Upper lobe of left lung (tissue), 6 donors: ENCODE results near the gene RAPGEF5. TPM values are rescaled to one million over a fixed set of nuclear protein-coding genes. Genes with fewer than 3 reads are reported as not detected.

ENCODE experiments used
- ATAC-seq, 2 donors: fragments of 200-7000 bp; cut with Tn5 transposase; one replicate each; pipeline ENCODE4 v1.9.1; 2022; ENCODE audit warnings: mild to moderate bottlenecking in 2 of 2, moderate library complexity in 2 of 2; ENCODE audit not compliant: low FRiP score in 2 of 2
- DNase-seq, 2 donors: peaks; one replicate each; pipeline ENCODE4 v3.0.0-alpha.2; 2019 to 2020
- H3K27ac ChIP-seq, 4 donors: fragments of 200-600 bp; sonication (generic); one replicate each; pipeline ENCODE4 v1.5.1; 2016 to 2019
- H3K27me3 ChIP-seq, 4 donors: fragments of 200-600 bp; sonication (generic); one replicate each; pipeline ENCODE4 v1.5.1; 2017 to 2019
- H3K36me3 ChIP-seq, 4 donors: fragments of 200-600 bp; sonication (generic); one replicate each; pipeline ENCODE4 v1.5.1; 2016 to 2019
- H3K4me1 ChIP-seq, 4 donors: fragments of 200-600 bp; sonication (generic); one replicate each; pipeline ENCODE4 v1.5.1; 2018 to 2019
- H3K4me3 ChIP-seq, 4 donors: fragments of 200-600 bp; sonication (generic); one replicate each; pipeline ENCODE4 v1.5.1; 2017 to 2019; ENCODE audit warnings: mild to moderate bottlenecking in 2 of 4, moderate library complexity in 1 of 4
- H3K9me3 ChIP-seq, 4 donors: fragments of 200-600 bp; sonication (generic); one replicate each; pipeline ENCODE4 v1.5.1; 2018 to 2019
- EP300 ChIP-seq, 4 donors: sonication (generic); formaldehyde crosslinking; IDR thresholded peaks; one replicate each; pipeline ENCODE4 v1.5.1; 2017; ENCODE audit warnings: antibody characterized with exemption in 4 of 4, control low read depth in 2 of 4
- POLR2A ChIP-seq, 4 donors: fragments of 450-650 bp; IDR thresholded peaks; one replicate each; pipeline ENCODE4 v1.5.1; 2016 to 2017; ENCODE audit warnings: antibody characterized with exemption in 4 of 4, mild to moderate bottlenecking in 2 of 4
- POLR2AphosphoS5 ChIP-seq, 2 donors: sonication (generic); formaldehyde crosslinking; IDR thresholded peaks; one replicate each; pipeline ENCODE4 v1.5.1; 2017; ENCODE audit warnings: antibody characterized with exemption in 2 of 2
- WGBS, 2 donors: methylation state at CpG; one replicate each; pipeline ENCODE4 v1.1.5; 2017 to 2018; 5-methylcytosine and 5-hydroxymethylcytosine counted together
- total RNA-seq, 6 donors: library from RNA; depleted of rRNA in 4 of 6; stranded (reverse); fragments of >200 nt in 4 of 6; gene quantifications; one replicate each; pipeline versions ENCODE4 v1.1.0 to v1.2.1, GENCODE V29; 2016 to 2021
- TF ChIP-seq, protein P1 (sequence below), 6 experiments: fragments of 450-650 bp in 4 of 6; fragments of 200-600 bp in 2 of 6; sonication (generic) in 2 of 6; IDR thresholded peaks; one replicate each; pipeline ENCODE4 v1.5.1; 2016 to 2019; ENCODE audit warnings: antibody characterized with exemption in 6 of 6
- donor health status: DM: no; HTN: no; CAD: no; lungs with moderate emphysema.
- donor health status: DM: no; HTN: yes; CAD: no; lungs with severe emphysema.

The RAPGEF5 gene
- total RNA-seq, 6 donors from 2014 or later = 68.1 to 206 (median 101) TPM

DNA sequence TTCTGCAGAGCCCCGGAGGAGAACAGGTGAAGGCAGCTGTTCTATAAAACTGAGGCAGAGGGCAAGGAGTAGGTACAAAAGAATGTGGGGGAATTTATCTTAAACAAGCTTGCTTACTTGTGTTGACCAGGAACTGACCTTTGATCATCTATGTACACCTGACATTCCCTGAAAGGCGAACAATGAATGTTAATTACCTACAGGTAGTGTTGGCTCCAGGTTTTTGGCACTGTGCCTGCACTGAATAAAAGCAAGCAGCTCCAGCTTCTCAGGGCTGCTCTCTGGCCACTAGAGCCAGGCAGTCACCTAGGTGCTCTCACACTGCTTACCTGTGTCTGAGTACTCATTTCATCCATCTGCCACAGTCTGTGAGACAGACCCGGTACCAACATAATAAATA is 87.0 kb downstream of the RAPGEF5 start:
- no peaks in the 10 kb centered on the region for H3K4me1 ChIP-seq
- WGBS, 2 donors = 91 to 92% methylated on average over 3 of the region's 3 CpGs
- no peaks in the 10 kb centered on the region for H3K9me3 ChIP-seq
- ATAC-seq = no peak
- no peak for DNase-seq
- H3K36me3 ChIP-seq = no peaks in the 10 kb centered on the region
- no peak for TF ChIP-seq POLR2AphosphoS5 (IDR thresholded peaks at IDR 0.05)
- TF ChIP-seq EP300 (IDR thresholded peaks at IDR 0.05) = no peak
- TF ChIP-seq, protein P1, sequence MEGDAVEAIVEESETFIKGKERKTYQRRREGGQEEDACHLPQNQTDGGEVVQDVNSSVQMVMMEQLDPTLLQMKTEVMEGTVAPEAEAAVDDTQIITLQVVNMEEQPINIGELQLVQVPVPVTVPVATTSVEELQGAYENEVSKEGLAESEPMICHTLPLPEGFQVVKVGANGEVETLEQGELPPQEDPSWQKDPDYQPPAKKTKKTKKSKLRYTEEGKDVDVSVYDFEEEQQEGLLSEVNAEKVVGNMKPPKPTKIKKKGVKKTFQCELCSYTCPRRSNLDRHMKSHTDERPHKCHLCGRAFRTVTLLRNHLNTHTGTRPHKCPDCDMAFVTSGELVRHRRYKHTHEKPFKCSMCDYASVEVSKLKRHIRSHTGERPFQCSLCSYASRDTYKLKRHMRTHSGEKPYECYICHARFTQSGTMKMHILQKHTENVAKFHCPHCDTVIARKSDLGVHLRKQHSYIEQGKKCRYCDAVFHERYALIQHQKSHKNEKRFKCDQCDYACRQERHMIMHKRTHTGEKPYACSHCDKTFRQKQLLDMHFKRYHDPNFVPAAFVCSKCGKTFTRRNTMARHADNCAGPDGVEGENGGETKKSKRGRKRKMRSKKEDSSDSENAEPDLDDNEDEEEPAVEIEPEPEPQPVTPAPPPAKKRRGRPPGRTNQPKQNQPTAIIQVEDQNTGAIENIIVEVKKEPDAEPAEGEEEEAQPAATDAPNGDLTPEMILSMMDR (IDR thresholded peaks at IDR 0.05) = no peak
- TF ChIP-seq POLR2A (IDR thresholded peaks at IDR 0.05) = no peak
- no peak overlapping the region for H3K27ac ChIP-seq
- no peaks in the 10 kb centered on the region for H3K27me3 ChIP-seq
- H3K4me3 ChIP-seq = no peak overlapping the region

DNA sequence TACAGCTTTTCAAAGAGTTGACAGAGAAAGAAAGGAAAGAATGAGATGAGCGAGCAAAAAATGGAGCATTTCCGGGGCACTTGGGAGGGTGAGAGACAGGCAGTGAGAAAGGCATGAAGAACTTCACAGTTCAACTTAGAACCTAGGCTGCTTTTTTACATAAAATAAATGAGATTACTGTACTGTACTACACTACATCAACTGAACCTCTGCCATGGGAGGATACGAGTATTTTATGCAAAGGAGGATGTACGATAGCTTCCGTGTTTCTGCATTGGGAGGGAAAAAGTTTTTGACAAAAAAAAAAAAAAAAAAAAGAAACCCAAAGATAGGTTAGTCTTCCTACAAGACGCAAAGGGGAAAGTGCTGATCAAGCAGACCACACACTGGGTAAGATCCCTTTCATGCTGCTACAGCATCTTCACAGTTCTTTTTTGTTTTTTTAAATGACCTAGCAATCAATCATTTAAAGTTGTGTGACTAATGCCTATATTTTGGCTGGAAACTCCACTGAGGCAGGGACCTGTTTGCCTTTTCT is 88.0 kb downstream of the RAPGEF5 start:
- no peaks in the 10 kb centered on the region for H3K9me3 ChIP-seq
- 79 to 87% methylated on average over 6 of the region's 6 CpGs for WGBS, 2 donors
- ATAC-seq = no peak
- H3K27me3 ChIP-seq = no peaks in the 10 kb centered on the region
- DNase-seq = no peak
- no peak overlapping the region for H3K27ac ChIP-seq
- H3K4me1 ChIP-seq = no peaks in the 10 kb centered on the region
- H3K4me3 ChIP-seq = no peak overlapping the region
- H3K36me3 ChIP-seq = no peaks in the 10 kb centered on the region
- TF ChIP-seq, protein P1 (IDR thresholded peaks at IDR 0.05) = no peak
- TF ChIP-seq POLR2A (IDR thresholded peaks at IDR 0.05) = no peak
- TF ChIP-seq EP300 (IDR thresholded peaks at IDR 0.05) = no peak
- TF ChIP-seq POLR2AphosphoS5 (IDR thresholded peaks at IDR 0.05) = no peak

GRCh38 chr7:22267930-22268615 is 88.9 kb downstream of the RAPGEF5 start:
- DNase-seq = no peak
- Histone ChIP-seq H3K4me3 (no peak overlapping the region), H3K27me3 (no peaks in the 10 kb centered on the region), H3K27ac (no peak overlapping the region), H3K4me1 (no peaks in the 10 kb centered on the region), H3K36me3 (no peaks in the 10 kb centered on the region), H3K9me3 (no peaks in the 10 kb centered on the region)
- WGBS, 2 donors = 72 to 73% methylated on average over 4 of the region's 4 CpGs
- TF ChIP-seq POLR2A (IDR thresholded peaks at IDR 0.05) (no peak), EP300 (IDR thresholded peaks at IDR 0.05) (no peak), POLR2AphosphoS5 (IDR thresholded peaks at IDR 0.05) (no peak)
- TF ChIP-seq, protein P1 (IDR thresholded peaks at IDR 0.05) = no peak
- no peak for ATAC-seq

GRCh38 chr7:22262538-22262937 is 94.4 kb downstream of the RAPGEF5 start:
- 89 to 91% methylated on average over 4 of the region's 4 CpGs for WGBS, 2 donors
- TF ChIP-seq EP300 (IDR thresholded peaks at IDR 0.05) = no peak
- TF ChIP-seq POLR2AphosphoS5 (IDR thresholded peaks at IDR 0.05) = no peak
- TF ChIP-seq, protein P1 (IDR thresholded peaks at IDR 0.05) = no peak
- no peak for TF ChIP-seq POLR2A (IDR thresholded peaks at IDR 0.05)
- DNase-seq = no peak
- Histone ChIP-seq H3K27ac (no peak overlapping the region), H3K4me3 (no peak overlapping the region), H3K27me3 (no peaks in the 10 kb centered on the region), H3K4me1 (no peaks in the 10 kb centered on the region), H3K9me3 (no peaks in the 10 kb centered on the region), H3K36me3 (no peaks in the 10 kb centered on the region)
- ATAC-seq = no peak
